ENCODE measurements around the gene ROR2.

Gene ROR2

GRCh38 chr9:91777292-91777830 is 172.7 kb downstream of the ROR2 start:
- in situ Hi-C loops (cut with MboI; ENCODE audit: low sequenced_read_pairs) = loop anchor here (10.0 kb wide), 1 partner anchor 177 kb away; the partner anchor contains the start of gene ROR2
- Histone ChIP-seq H3K9me3 (no peaks in the 10 kb centered on the region), H3K36me3 (replicated peaks) (no peaks in the 10 kb centered on the region), H3K4me1 (no peaks in the 10 kb centered on the region), H3K4me3 (no peak overlapping the region), H3K27me3 (ENCODE audit: low read depth) (no peaks in the 10 kb centered on the region; the same call in 1 of the 2 replicates)
- DNase-seq (ENCODE audit: low spot score in 2 of 2) = no peak

- Histone ChIP-seq H3K36me3 (replicated peaks) (no peaks in the 10 kb centered on the region), H3K27me3 (ENCODE audit: low read depth) (no peaks in the 10 kb centered on the region; the same call in 1 of the 2 replicates), H3K4me3 (no peak overlapping the region), H3K9me3 (no peaks in the 10 kb centered on the region), H3K4me1 (no peaks in the 10 kb centered on the region)
- in situ Hi-C loops (cut with MboI; ENCODE audit: low sequenced_read_pairs) = loop anchor here (10.0 kb wide), 1 partner anchor 178 kb away; the partner anchor contains the start of gene ROR2
- no peak for DNase-seq (ENCODE audit: low spot score in 2 of 2)
Measured at GRCh38 chr9:91776409-91777291, 173.4 kb downstream of the ROR2 start.

- Histone ChIP-seq H3K36me3 (replicated peaks) (no peaks in the 10 kb centered on the region), H3K9me3 (no peaks in the 10 kb centered on the region), H3K4me1 (no peaks in the 10 kb centered on the region), H3K4me3 (no peak overlapping the region), H3K27me3 (ENCODE audit: low read depth) (no peaks in the 10 kb centered on the region; the same call in 1 of the 2 replicates)
- in situ Hi-C loops (cut with MboI; ENCODE audit: low sequenced_read_pairs) = loop anchor here (10.0 kb wide), 1 partner anchor 179 kb away; the partner anchor contains the start of gene ROR2
- DNase-seq (ENCODE audit: low spot score in 2 of 2) = no peak
Measured at GRCh38 chr9:91775708-91776028, 174.4 kb downstream of the ROR2 start.

- H3K9me3 ChIP-seq = no peaks in the 10 kb centered on the region
- H3K4me3 ChIP-seq = no peak overlapping the region
- H3K4me1 ChIP-seq = no peaks in the 10 kb centered on the region
- in situ Hi-C loops (cut with MboI; ENCODE audit: low sequenced_read_pairs) = loop anchor here (10.0 kb wide), 1 partner anchor 180 kb away; the partner anchor contains the start of gene ROR2
- peak; percentile 50 to 83 for DNase-seq (ENCODE audit: low spot score in 2 of 2)
- H3K27me3 ChIP-seq (ENCODE audit: low read depth) = no peaks in the 10 kb centered on the region; the same call in 1 of the 2 replicates
- no peaks in the 10 kb centered on the region for H3K36me3 ChIP-seq (replicated peaks)
Measured at GRCh38 chr9:91775011-91775707, 174.9 kb downstream of the ROR2 start.

GRCh38 chr9:91773156-91773555 is 176.9 kb downstream of the ROR2 start:
- Histone ChIP-seq H3K27me3 (ENCODE audit: low read depth) (no peaks in the 10 kb centered on the region; the same call in 1 of the 2 replicates), H3K4me1 (no peaks in the 10 kb centered on the region), H3K9me3 (no peaks in the 10 kb centered on the region), H3K36me3 (replicated peaks) (no peaks in the 10 kb centered on the region), H3K4me3 (no peak overlapping the region)
- in situ Hi-C loops (cut with MboI; ENCODE audit: low sequenced_read_pairs) = loop anchor here (10.0 kb wide), 1 partner anchor 182 kb away; the partner anchor contains the start of gene ROR2
- no peak for DNase-seq (ENCODE audit: low spot score in 2 of 2)

- DNase-seq (ENCODE audit: low spot score in 2 of 2) = no peak
- H3K27me3 ChIP-seq (ENCODE audit: low read depth) = no peaks in the 10 kb centered on the region; the same call in 1 of the 2 replicates
- no peaks in the 10 kb centered on the region for H3K9me3 ChIP-seq
- no peaks in the 10 kb centered on the region for H3K36me3 ChIP-seq (replicated peaks)
- in situ Hi-C loops (cut with MboI; ENCODE audit: low sequenced_read_pairs) = loop anchor here (10.0 kb wide), 1 partner anchor 183 kb away; the partner anchor contains the start of gene ROR2
- no peaks in the 10 kb centered on the region for H3K4me1 ChIP-seq
- no peak overlapping the region for H3K4me3 ChIP-seq
Measured at GRCh38 chr9:91771864-91772263, 178.2 kb downstream of the ROR2 start.

GRCh38 chr9:91771027-91771426 is 179.0 kb downstream of the ROR2 start:
- Histone ChIP-seq H3K4me1 (no peaks in the 10 kb centered on the region), H3K27me3 (ENCODE audit: low read depth) (no peaks in the 10 kb centered on the region), H3K9me3 (no peaks in the 10 kb centered on the region), H3K4me3 (no peak overlapping the region), H3K36me3 (replicated peaks) (no peaks in the 10 kb centered on the region)
- in situ Hi-C loops (cut with MboI; ENCODE audit: low sequenced_read_pairs) = loop anchor here (10.0 kb wide), 1 partner anchor 184 kb away; the partner anchor contains the start of gene ROR2
- DNase-seq (ENCODE audit: low spot score in 2 of 2) = peak in 1 of 2 experiments; percentile 22

- Histone ChIP-seq H3K4me3 (no peak overlapping the region), H3K36me3 (replicated peaks) (no peaks in the 10 kb centered on the region), H3K9me3 (no peaks in the 10 kb centered on the region), H3K27me3 (ENCODE audit: low read depth) (no peaks in the 10 kb centered on the region), H3K4me1 (no peaks in the 10 kb centered on the region)
- in situ Hi-C loops (cut with MboI; ENCODE audit: low sequenced_read_pairs) = loop anchor here (10.0 kb wide), 1 partner anchor 185 kb away; the partner anchor contains the start of gene ROR2
- no peak for DNase-seq (ENCODE audit: low spot score in 2 of 2)
Measured at GRCh38 chr9:91770229-91770628, 179.8 kb downstream of the ROR2 start.

- Histone ChIP-seq H3K4me3 (no peak overlapping the region), H3K9me3 (peaks cover 6% of the 10 kb centered on the region), H3K4me1 (no peaks in the 10 kb centered on the region), H3K36me3 (replicated peaks) (no peaks in the 10 kb centered on the region), H3K27me3 (ENCODE audit: low read depth) (no peaks in the 10 kb centered on the region)
- no peak for DNase-seq (ENCODE audit: low spot score in 2 of 2)
- in situ Hi-C loops (cut with MboI; ENCODE audit: low sequenced_read_pairs) = no loop called here
Measured at GRCh38 chr9:91768977-91769916, 180.8 kb downstream of the ROR2 start.

GRCh38 chr9:91768507-91768906 is 181.5 kb downstream of the ROR2 start:
- Histone ChIP-seq H3K36me3 (replicated peaks) (no peaks in the 10 kb centered on the region), H3K9me3 (peaks cover 9% of the 10 kb centered on the region), H3K4me3 (no peak overlapping the region), H3K27me3 (ENCODE audit: low read depth) (no peaks in the 10 kb centered on the region), H3K4me1 (no peaks in the 10 kb centered on the region)
- in situ Hi-C loops (cut with MboI; ENCODE audit: low sequenced_read_pairs) = no loop called here
- DNase-seq (ENCODE audit: low spot score in 2 of 2) = no peak

- Histone ChIP-seq H3K4me3 (no peak overlapping the region), H3K9me3 (peaks cover 9% of the 10 kb centered on the region), H3K27me3 (ENCODE audit: low read depth) (no peaks in the 10 kb centered on the region), H3K4me1 (no peaks in the 10 kb centered on the region), H3K36me3 (replicated peaks) (no peaks in the 10 kb centered on the region)
- in situ Hi-C loops (cut with MboI; ENCODE audit: low sequenced_read_pairs) = no loop called here
- peak; percentile 3 to 23 for DNase-seq (ENCODE audit: low spot score in 2 of 2)
Measured at GRCh38 chr9:91766315-91767069, 183.5 kb downstream of the ROR2 start.

- no peaks in the 10 kb centered on the region for H3K36me3 ChIP-seq (replicated peaks)
- H3K9me3 ChIP-seq = peaks cover 9% of the 10 kb centered on the region
- H3K4me3 ChIP-seq = no peak overlapping the region
- in situ Hi-C loops (cut with MboI; ENCODE audit: low sequenced_read_pairs) = no loop called here
- no peaks in the 10 kb centered on the region for H3K27me3 ChIP-seq (ENCODE audit: low read depth)
- H3K4me1 ChIP-seq = no peaks in the 10 kb centered on the region
- DNase-seq (ENCODE audit: low spot score in 2 of 2) = no peak
Measured at GRCh38 chr9:91765296-91765695, 184.7 kb downstream of the ROR2 start.

Data from HAP-1 (cell line).